KMS-11 (cell line): Measurements from ENCODE around the gene HHATL.

ENCODE experiments used
- H2AFZ ChIP-seq: fragments of 200-600 bp; sonication (generic); 2 replicates; pipeline ENCODE4 v1.6.1; 2016; ENCODE audit warnings: antibody characterized with exemption, mixed run types, low read depth
- H3K27ac ChIP-seq: fragments of 200-600 bp; sonication (generic); 2 replicates; pipeline ENCODE4 v1.6.1; 2016; ENCODE audit warnings: mild to moderate bottlenecking, mixed run types
- H3K27me3 ChIP-seq: fragments of 200-600 bp; sonication (generic); 2 replicates; pipeline ENCODE4 v1.6.1; 2017; ENCODE audit warnings: mild to moderate bottlenecking, low read depth, mixed run types, moderate library complexity; ENCODE audit not compliant: insufficient read depth
- H3K36me3 ChIP-seq: fragments of 200-600 bp; sonication (generic); 2 replicates; pipeline ENCODE4 v1.6.1; 2017; ENCODE audit warnings: mild to moderate bottlenecking, mixed run types; ENCODE audit not compliant: insufficient read depth
- H3K4me1 ChIP-seq: fragments of 200-600 bp; sonication (generic); 2 replicates; pipeline ENCODE4 v1.6.1; 2016; ENCODE audit warnings: mild to moderate bottlenecking, low read depth, mixed run types; ENCODE audit not compliant: poor library complexity, severe bottlenecking
- H3K4me2 ChIP-seq: fragments of 200-600 bp; sonication (generic); 2 replicates; pipeline ENCODE4 v1.7.0; 2016; ENCODE audit warnings: mild to moderate bottlenecking, mixed run types
- H3K4me3 ChIP-seq: fragments of 200-600 bp; sonication (generic); IDR thresholded peaks from 2 replicates; pipeline ENCODE4 v1.6.1; 2017; ENCODE audit warnings: low read depth, low read length, mixed read lengths; ENCODE audit not compliant: insufficient read depth
- H3K79me2 ChIP-seq: fragments of 200-600 bp; sonication (generic); 2 replicates; pipeline ENCODE4 v1.6.1; 2016; ENCODE audit warnings: low read depth, mixed run types; ENCODE audit not compliant: insufficient read depth
- H3K9ac ChIP-seq: fragments of 200-600 bp; sonication (generic); 2 replicates; pipeline ENCODE4 v1.6.1; 2016; ENCODE audit warnings: mild to moderate bottlenecking, mixed run types
- H4K20me1 ChIP-seq: fragments of 200-600 bp; sonication (generic); 2 replicates; pipeline ENCODE4 v1.6.1; 2016; ENCODE audit warnings: mild to moderate bottlenecking, mixed run types; ENCODE audit not compliant: insufficient read depth
- CTCF ChIP-seq: fragments of 200-600 bp; sonication (generic); conservative IDR thresholded peaks from 2 replicates; pipeline ENCODE4 v1.6.1; 2017; ENCODE audit warnings: low read depth, mild to moderate bottlenecking, antibody characterized with exemption, low read length, moderate library complexity, mixed read lengths

HHATL gene

GRCh38 chr3:42706721-42707619 lies 4.4 kb upstream of the HHATL start:
- Histone ChIP-seq H3K4me3 (no peak overlapping the region), H3K27ac (no peak overlapping the region), H3K27me3 (no peaks in the 10 kb centered on the region), H3K4me1 (no peaks in the 10 kb centered on the region), H4K20me1 (no peaks in the 10 kb centered on the region), H2AFZ (no peak overlapping the region), H3K9ac (no peak overlapping the region), H3K4me2 (no peak overlapping the region), H3K36me3 (no peaks in the 10 kb centered on the region), H3K79me2 (no peaks in the 10 kb centered on the region)
- no peak for TF ChIP-seq CTCF

GRCh38 chr3:42705962-42706585 lies 3.5 kb upstream of the HHATL start:
- no peak overlapping the region for H3K9ac ChIP-seq
- H3K27ac ChIP-seq: no peak overlapping the region
- H3K79me2 ChIP-seq: no peaks in the 10 kb centered on the region
- H3K4me2 ChIP-seq: no peak overlapping the region
- no peaks in the 10 kb centered on the region for H3K36me3 ChIP-seq
- no peaks in the 10 kb centered on the region for H4K20me1 ChIP-seq
- no peaks in the 10 kb centered on the region for H3K4me1 ChIP-seq
- H3K4me3 ChIP-seq: no peak overlapping the region
- TF ChIP-seq CTCF: no peak
- no peak overlapping the region for H2AFZ ChIP-seq
- H3K27me3 ChIP-seq: no peaks in the 10 kb centered on the region

GRCh38 chr3:42705058-42705767 lies 2.6 kb upstream of the HHATL start:
- Histone ChIP-seq H2AFZ (no peak overlapping the region), H3K27me3 (no peaks in the 10 kb centered on the region), H3K36me3 (no peaks in the 10 kb centered on the region), H4K20me1 (no peaks in the 10 kb centered on the region), H3K27ac (no peak overlapping the region), H3K4me1 (no peaks in the 10 kb centered on the region), H3K4me2 (no peak overlapping the region), H3K9ac (no peak overlapping the region), H3K4me3 (no peak overlapping the region), H3K79me2 (no peaks in the 10 kb centered on the region)
- no peak for TF ChIP-seq CTCF

- no peak for TF ChIP-seq CTCF
- H3K4me2 ChIP-seq: no peak overlapping the region
Observed at GRCh38 chr3:42704136-42704841, 1.7 kb upstream of the HHATL start.

More at GRCh38 chr3:42704136-42704841, 1.7 kb upstream of the HHATL start:
- Histone ChIP-seq H2AFZ (no peak overlapping the region), H3K79me2 (no peaks in the 10 kb centered on the region), H3K27ac (no peak overlapping the region), H3K36me3 (no peaks in the 10 kb centered on the region), H3K9ac (no peak overlapping the region), H3K27me3 (no peaks in the 10 kb centered on the region), H4K20me1 (no peaks in the 10 kb centered on the region), H3K4me3 (no peak overlapping the region), H3K4me1 (peaks cover 5% of the 10 kb centered on the region)
